K562 (cell line): ENCODE data around the gene COL9A2. TPM values are rescaled to one million over a fixed set of nuclear protein-coding genes. Genes with fewer than 3 reads are reported as not detected.

Experiments used
- EP300 ChIP-seq: IDR thresholded peaks from 2 replicates; pipeline ENCODE4 v1.6.1; 2012; ENCODE audit warnings: low read length, improper control_type of control experiment
- ID3 ChIP-seq, 2 experiments: fragments of 250-450 bp in 1 of 2; fragments of 450-650 bp in 1 of 2; sonication (Bioruptor Pico) in 1 of 2; IDR thresholded peaks; 2 replicates each; pipeline versions ENCODE4 v1.6.1 to v1.8.0; 2016 to 2021; ENCODE audit warnings: mild to moderate bottlenecking in 2 of 2, moderate library complexity in 2 of 2, missing compliant biosample characterization in 1 of 2, missing genetic modification characterization in 1 of 2
- JUND ChIP-seq, 2 experiments: IDR thresholded peaks; 2 replicates in 1 of 2; 3 replicates in 1 of 2; pipeline ENCODE4 v1.6.1; 2011; ENCODE audit warnings: borderline replicate concordance in 2 of 2, low read depth in 2 of 2, low read length in 2 of 2, improper control_type of control experiment in 1 of 2, missing biosample characterization in 1 of 2, missing genetic modification characterization in 1 of 2, missing genetic modification reagents in 1 of 2
- KAT7 ChIP-seq: sonication (generic); formaldehyde crosslinking; IDR thresholded peaks from 2 replicates; pipeline ENCODE4 v1.8.0; 2022; ENCODE audit warnings: missing genetic modification reagents, mild to moderate bottlenecking, borderline replicate concordance
- KLF16 ChIP-seq: IDR thresholded peaks from 2 replicates; pipeline ENCODE4 v1.6.1; 2016; ENCODE audit warnings: antibody characterized with exemption
- REST ChIP-seq, 2 experiments: fragments of 450-650 bp; formaldehyde crosslinking in 1 of 2; IDR thresholded peaks; 2 replicates each; pipeline versions ENCODE4 v1.4.0 to v1.6.1; 2014 to 2020; ENCODE audit warnings: mild to moderate bottlenecking in 2 of 2, borderline replicate concordance in 1 of 2, low read depth in 1 of 2
- TAF15 ChIP-seq: fragments of 200-400 bp; formaldehyde crosslinking; IDR thresholded peaks from 2 replicates; pipeline ENCODE4 v1.6.1; 2017; ENCODE audit warnings: mild to moderate bottlenecking, low read depth, low read length, moderate library complexity
- ZBTB1 ChIP-seq: sonication (generic); formaldehyde crosslinking; IDR thresholded peaks from 2 replicates; pipeline ENCODE4 v1.8.1; 2023; ENCODE audit warnings: missing genetic modification reagents, low read depth, mild to moderate bottlenecking, borderline replicate concordance
- ZBTB11 ChIP-seq, 3 experiments: fragments of 200-800 bp in 1 of 3; fragments of 250-450 bp in 1 of 3; fragments of 450-650 bp in 1 of 3; sonication (Bioruptor Pico) in 1 of 3; sonication (Bioruptor generic) in 1 of 3; formaldehyde crosslinking in 1 of 3; IDR thresholded peaks; 2 replicates each; pipeline versions ENCODE4 v1.6.1 to v1.8.0; 2016 to 2022; ENCODE audit warnings: mild to moderate bottlenecking in 2 of 3, missing genetic modification characterization in 2 of 3, missing compliant biosample characterization in 1 of 3, moderate library complexity in 1 of 3
- ZFP36 ChIP-seq: fragments of 150-350 bp; IDR thresholded peaks from 2 replicates; pipeline ENCODE4 v1.6.1; 2018; ENCODE audit warnings: low read length, low read depth; ENCODE audit not compliant: partially characterized antibody
- polyA plus RNA-seq, 8 experiments: library from polyadenylated mRNA; depleted of rRNA in 4 of 8; stranded (reverse) in 5 of 8; unstranded in 3 of 8; fragments of >200 nt; fragmentation: Nextera tagmentation in 2 of 8; fragmentation: Illumina TruSeq in 1 of 8; extraction: Ambion mirVana in 2 of 8; extraction: Trizol in 1 of 8; gene quantifications; 2 replicates each; pipeline versions ENCODE4 v1.2.1 to v1.2.3, GENCODE V29; 2011 to 2014; ENCODE audit warnings: inconsistent platforms in 1 of 8, missing spikeins in 1 of 8
- total RNA-seq, 7 experiments: library from RNA; depleted of rRNA in 6 of 7; stranded (reverse); fragments of >200 nt in 6 of 7; fragmentation: Illumina TruSeq in 2 of 7; extraction: Trizol in 2 of 7; gene quantifications; 2 replicates each; pipeline versions ENCODE4 v1.2.1 to v1.2.3, GENCODE V29; 2011 to 2021; ENCODE audit warnings: low replicate concordance in 1 of 7

Gene COL9A2
- total and polyA plus RNA-seq, 9 of the 15 experiments (the other 6 are each of a cell fraction or from before 2014, with no cell fraction given) = 0.03 to 2.2 (median 0.31) TPM

DNA sequence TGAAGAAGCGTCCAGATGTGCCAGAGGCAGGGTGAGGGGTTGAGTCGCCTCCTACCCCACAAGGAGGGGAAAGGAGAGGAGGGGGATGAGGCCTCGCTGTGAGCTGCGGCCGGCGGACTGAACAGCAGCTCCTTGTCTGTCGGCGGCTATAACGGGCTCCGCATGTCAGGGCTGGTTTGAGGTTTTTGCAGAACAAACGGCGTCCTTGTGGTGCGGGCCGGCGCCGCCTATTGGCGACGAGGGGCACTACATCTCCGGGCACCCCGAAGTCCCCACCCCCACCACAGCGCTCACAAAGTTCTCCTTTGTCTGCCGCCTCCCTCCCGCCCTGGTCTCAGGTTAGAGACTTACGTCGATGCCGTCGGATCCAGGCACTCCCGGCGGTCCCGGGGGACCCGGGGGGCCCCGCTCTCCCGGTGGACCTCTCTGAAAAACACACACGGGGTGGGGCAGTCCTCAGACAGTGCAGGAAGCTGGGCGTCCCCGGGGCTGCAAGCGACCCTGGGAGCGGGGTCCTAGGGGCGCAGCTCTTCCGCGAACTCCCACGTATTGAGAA, 1.8 kb downstream of the COL9A2 start (continued):
- TF ChIP-seq REST (IDR thresholded peaks at IDR 0.05; ENCODE audit: borderline replicate concordance) = peak; percentile 73
- no peak for TF ChIP-seq REST (CRISPR knock-in tag; IDR thresholded peaks at IDR 0.05; ENCODE audit: low read depth)
- peak; percentile 28; the same call in 1 of the 2 replicates for TF ChIP-seq JUND (IDR thresholded peaks at IDR 0.05; ENCODE audit: borderline replicate concordance, low read depth, low read length)
- TF ChIP-seq JUND (tag; IDR thresholded peaks at IDR 0.05; ENCODE audit: borderline replicate concordance, low read depth, low read length) = no peak; the same call in 2 of the 3 replicates
- peak in 1 of 3 experiments; percentile 59; a peak in 1 of 6 replicates for TF ChIP-seq ZBTB11 (CRISPR knock-in tag; IDR thresholded peaks at IDR 0.05)
- TF ChIP-seq ID3 (CRISPR knock-in tag; IDR thresholded peaks at IDR 0.05) = no peak
- TF ChIP-seq ID3 (tag; IDR thresholded peaks at IDR 0.05) = 0 out of 2 replicates have a peak, but pooled peaks have one; percentile 13
- TF ChIP-seq TAF15 = no peak
- 0 out of 2 replicates have a peak, but pooled peaks have one; percentile 21 for TF ChIP-seq EP300
- peak; percentile 25; the same call in 1 of the 2 replicates for TF ChIP-seq ZBTB1 (CRISPR knock-in tag)
- 0 out of 2 replicates have a peak, but pooled peaks have one; percentile 64 for TF ChIP-seq KAT7 (CRISPR knock-in tag)
- peak; percentile 62; the same call in 1 of the 2 replicates for TF ChIP-seq KLF16
- TF ChIP-seq ZFP36 = peak; percentile 57
